Upper lobe of left lung (tissue), 6 donors: Measurements from ENCODE around the gene CXXC4. TPM values are rescaled to one million over a fixed set of nuclear protein-coding genes. Genes with fewer than 3 reads are reported as not detected.

Experiments
- ATAC-seq, 2 donors: fragments of 200-7000 bp; cut with Tn5 transposase; one replicate each; pipeline ENCODE4 v1.9.1; 2022; ENCODE audit warnings: mild to moderate bottlenecking in 2 of 2, moderate library complexity in 2 of 2; ENCODE audit not compliant: low FRiP score in 2 of 2
- DNase-seq, 2 donors: peaks; one replicate each; pipeline ENCODE4 v3.0.0-alpha.2; 2019 to 2020
- H3K27ac ChIP-seq, 4 donors: fragments of 200-600 bp; sonication (generic); one replicate each; pipeline ENCODE4 v1.5.1; 2016 to 2019
- H3K27me3 ChIP-seq, 4 donors: fragments of 200-600 bp; sonication (generic); one replicate each; pipeline ENCODE4 v1.5.1; 2017 to 2019
- H3K36me3 ChIP-seq, 4 donors: fragments of 200-600 bp; sonication (generic); one replicate each; pipeline ENCODE4 v1.5.1; 2016 to 2019
- H3K4me1 ChIP-seq, 4 donors: fragments of 200-600 bp; sonication (generic); one replicate each; pipeline ENCODE4 v1.5.1; 2018 to 2019
- H3K4me3 ChIP-seq, 4 donors: fragments of 200-600 bp; sonication (generic); one replicate each; pipeline ENCODE4 v1.5.1; 2017 to 2019; ENCODE audit warnings: mild to moderate bottlenecking in 2 of 4, moderate library complexity in 1 of 4
- H3K9me3 ChIP-seq, 4 donors: fragments of 200-600 bp; sonication (generic); one replicate each; pipeline ENCODE4 v1.5.1; 2018 to 2019
- CTCF ChIP-seq, 6 experiments: fragments of 450-650 bp in 4 of 6; fragments of 200-600 bp in 2 of 6; sonication (generic) in 2 of 6; IDR thresholded peaks; one replicate each; pipeline ENCODE4 v1.5.1; 2016 to 2019; ENCODE audit warnings: antibody characterized with exemption in 6 of 6
- EP300 ChIP-seq, 4 donors: sonication (generic); formaldehyde crosslinking; IDR thresholded peaks; one replicate each; pipeline ENCODE4 v1.5.1; 2017; ENCODE audit warnings: antibody characterized with exemption in 4 of 4, control low read depth in 2 of 4
- POLR2A ChIP-seq, 4 donors: fragments of 450-650 bp; IDR thresholded peaks; one replicate each; pipeline ENCODE4 v1.5.1; 2016 to 2017; ENCODE audit warnings: antibody characterized with exemption in 4 of 4, mild to moderate bottlenecking in 2 of 4
- POLR2AphosphoS5 ChIP-seq, 2 donors: sonication (generic); formaldehyde crosslinking; IDR thresholded peaks; one replicate each; pipeline ENCODE4 v1.5.1; 2017; ENCODE audit warnings: antibody characterized with exemption in 2 of 2
- WGBS, 2 donors: methylation state at CpG; one replicate each; pipeline ENCODE4 v1.1.5; 2017 to 2018; 5-methylcytosine and 5-hydroxymethylcytosine counted together
- total RNA-seq, 6 donors: library from RNA; depleted of rRNA in 4 of 6; stranded (reverse); fragments of >200 nt in 4 of 6; gene quantifications; one replicate each; pipeline versions ENCODE4 v1.1.0 to v1.2.1, GENCODE V29; 2016 to 2021
- donor health status: DM: no; HTN: no; CAD: no; lungs with moderate emphysema.
- donor health status: DM: no; HTN: yes; CAD: no; lungs with severe emphysema.

Gene CXXC4
- total RNA-seq, 6 donors from 2014 or later, result 0.46 to 3.1 (median 1.3) TPM

GRCh38 chr4:104470770-104471169 lies 23.9 kb downstream of the CXXC4 start:
- whole genome bisulfite sequencing, 2 donors, result 65 to 82% methylated on average over 1 of the region's 1 CpG
- ATAC-seq, result no peak

GRCh38 chr4:104469794-104470193 lies 24.9 kb downstream of the CXXC4 start:
- no peaks in the 10 kb centered on the region for H3K4me1 ChIP-seq
- DNase-seq (no peak), ATAC-seq (no peak)
- no peak for TF ChIP-seq POLR2AphosphoS5 (IDR thresholded peaks at IDR 0.05)
- no peak for TF ChIP-seq POLR2A (IDR thresholded peaks at IDR 0.05)
- no peak for TF ChIP-seq CTCF (IDR thresholded peaks at IDR 0.05)
- no peak for TF ChIP-seq EP300 (IDR thresholded peaks at IDR 0.05)
- H3K36me3 ChIP-seq, result no peaks in the 10 kb centered on the region
- H3K4me3 ChIP-seq, result no peak overlapping the region
- no peaks in the 10 kb centered on the region for H3K27me3 ChIP-seq
- no peak overlapping the region for H3K27ac ChIP-seq
- no peaks in the 10 kb centered on the region for H3K9me3 ChIP-seq

More at GRCh38 chr4:104470770-104471169, 23.9 kb downstream of the CXXC4 start:
- no peaks in the 10 kb centered on the region for H3K27me3 ChIP-seq
- no peaks in the 10 kb centered on the region for H3K9me3 ChIP-seq
- no peaks in the 10 kb centered on the region for H3K4me1 ChIP-seq
- H3K4me3 ChIP-seq, result no peak overlapping the region
- TF ChIP-seq POLR2AphosphoS5 (IDR thresholded peaks at IDR 0.05) (no peak), EP300 (IDR thresholded peaks at IDR 0.05) (no peak), CTCF (IDR thresholded peaks at IDR 0.05) (no peak), POLR2A (IDR thresholded peaks at IDR 0.05) (no peak)
- no peak overlapping the region for H3K27ac ChIP-seq
- H3K36me3 ChIP-seq, result no peaks in the 10 kb centered on the region
- DNase-seq, result no peak

DNA sequence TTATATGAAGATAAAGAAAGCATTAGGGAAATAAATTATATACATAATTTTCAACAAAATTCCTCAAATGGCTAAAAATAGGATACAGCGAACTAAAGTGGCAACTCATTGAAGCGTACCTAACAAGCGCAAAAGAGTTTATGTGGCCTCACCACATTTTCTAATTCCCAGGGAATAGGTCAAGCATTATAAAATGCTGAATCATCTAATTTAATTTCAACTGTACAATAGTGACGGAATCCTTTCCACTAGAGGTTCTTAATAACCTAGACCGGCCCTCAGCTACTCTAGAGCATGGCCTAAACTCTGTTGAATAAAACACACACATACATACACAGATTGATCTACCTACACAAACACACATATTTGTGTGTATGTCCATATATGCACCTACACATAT lies 29.1 kb downstream of the CXXC4 start:
- DNase-seq, result no peak
- no peak for ATAC-seq
- no peaks in the 10 kb centered on the region for H3K27me3 ChIP-seq

GRCh38 chr4:104465201-104465600 lies 29.5 kb downstream of the CXXC4 start:
- no peak overlapping the region for H3K4me3 ChIP-seq
- 55 to 69% methylated on average over 1 of the region's 1 CpG for WGBS, 2 donors
- no peaks in the 10 kb centered on the region for H3K9me3 ChIP-seq
- ATAC-seq (no peak), DNase-seq (no peak)
- H3K27ac ChIP-seq, result no peak overlapping the region
- no peak for TF ChIP-seq CTCF (IDR thresholded peaks at IDR 0.05)
- no peak for TF ChIP-seq POLR2AphosphoS5 (IDR thresholded peaks at IDR 0.05)
- no peak for TF ChIP-seq EP300 (IDR thresholded peaks at IDR 0.05)
- no peak for TF ChIP-seq POLR2A (IDR thresholded peaks at IDR 0.05)
- no peaks in the 10 kb centered on the region for H3K36me3 ChIP-seq
- no peaks in the 10 kb centered on the region for H3K4me1 ChIP-seq
- H3K27me3 ChIP-seq, result no peaks in the 10 kb centered on the region

More for the DNA sequence above, 29.1 kb downstream of the CXXC4 start:
- 90 to 95% methylated on average over 5 of the region's 5 CpGs for WGBS, 2 donors
- Histone ChIP-seq H3K4me1 (no peaks in the 10 kb centered on the region), H3K4me3 (no peak overlapping the region), H3K9me3 (no peaks in the 10 kb centered on the region), H3K36me3 (no peaks in the 10 kb centered on the region), H3K27ac (no peak overlapping the region)
- no peak for TF ChIP-seq CTCF (IDR thresholded peaks at IDR 0.05)
- no peak for TF ChIP-seq EP300 (IDR thresholded peaks at IDR 0.05)
- no peak for TF ChIP-seq POLR2A (IDR thresholded peaks at IDR 0.05)
- no peak for TF ChIP-seq POLR2AphosphoS5 (IDR thresholded peaks at IDR 0.05)

GRCh38 chr4:104462641-104463040 lies 32.1 kb downstream of the CXXC4 start:
- no peak for DNase-seq
- no peak for ATAC-seq
- no peak for TF ChIP-seq POLR2A (IDR thresholded peaks at IDR 0.05)
- TF ChIP-seq CTCF (IDR thresholded peaks at IDR 0.05), result no peak
- TF ChIP-seq POLR2AphosphoS5 (IDR thresholded peaks at IDR 0.05), result no peak
- TF ChIP-seq EP300 (IDR thresholded peaks at IDR 0.05), result no peak
- Histone ChIP-seq H3K27me3 (no peaks in the 10 kb centered on the region), H3K36me3 (no peaks in the 10 kb centered on the region), H3K4me3 (no peak overlapping the region), H3K9me3 (no peaks in the 10 kb centered on the region), H3K4me1 (no peaks in the 10 kb centered on the region), H3K27ac (no peak overlapping the region)
